DND-41 (cell line): ENCODE measurements around the gene TPRG1.

ENCODE experiments used
- EZH2 ChIP-seq: IDR thresholded peaks from 3 replicates; pipeline ENCODE4 v1.6.1; 2012; ENCODE audit warnings: borderline replicate concordance, low read depth, mild to moderate bottlenecking, moderate library complexity, low read length, inconsistent platforms; ENCODE audit not compliant: severe bottlenecking
- TF ChIP-seq, protein P1 (sequence below): IDR thresholded peaks from 2 replicates; pipeline ENCODE4 v1.5.1; 2012; ENCODE audit warnings: borderline replicate concordance, low read length, moderate library complexity, mild to moderate bottlenecking; ENCODE audit not compliant: poor library complexity, severe bottlenecking; ENCODE audit errors: extremely low read depth

DNA sequence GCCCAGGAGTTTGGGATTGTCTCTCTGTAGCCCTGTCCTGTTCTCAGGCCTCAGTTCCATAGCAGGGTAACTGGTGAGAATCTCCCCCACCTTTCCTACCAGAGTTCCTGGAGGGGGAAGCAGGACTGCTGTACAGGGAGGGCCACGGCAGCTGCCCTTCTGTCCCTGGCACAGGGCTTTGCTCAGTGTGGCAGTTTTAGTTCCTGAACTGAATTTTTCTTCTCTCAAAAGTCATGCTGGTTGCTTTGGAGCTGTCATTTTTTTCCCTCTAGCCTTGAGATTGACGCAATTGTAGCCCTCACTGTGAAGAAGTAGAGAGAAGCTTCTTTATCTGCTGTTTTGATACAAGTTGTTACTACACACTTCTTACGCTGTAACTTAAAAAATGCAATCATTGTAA, 55.5 kb downstream of the TPRG1 start:
- TF ChIP-seq, protein P1, sequence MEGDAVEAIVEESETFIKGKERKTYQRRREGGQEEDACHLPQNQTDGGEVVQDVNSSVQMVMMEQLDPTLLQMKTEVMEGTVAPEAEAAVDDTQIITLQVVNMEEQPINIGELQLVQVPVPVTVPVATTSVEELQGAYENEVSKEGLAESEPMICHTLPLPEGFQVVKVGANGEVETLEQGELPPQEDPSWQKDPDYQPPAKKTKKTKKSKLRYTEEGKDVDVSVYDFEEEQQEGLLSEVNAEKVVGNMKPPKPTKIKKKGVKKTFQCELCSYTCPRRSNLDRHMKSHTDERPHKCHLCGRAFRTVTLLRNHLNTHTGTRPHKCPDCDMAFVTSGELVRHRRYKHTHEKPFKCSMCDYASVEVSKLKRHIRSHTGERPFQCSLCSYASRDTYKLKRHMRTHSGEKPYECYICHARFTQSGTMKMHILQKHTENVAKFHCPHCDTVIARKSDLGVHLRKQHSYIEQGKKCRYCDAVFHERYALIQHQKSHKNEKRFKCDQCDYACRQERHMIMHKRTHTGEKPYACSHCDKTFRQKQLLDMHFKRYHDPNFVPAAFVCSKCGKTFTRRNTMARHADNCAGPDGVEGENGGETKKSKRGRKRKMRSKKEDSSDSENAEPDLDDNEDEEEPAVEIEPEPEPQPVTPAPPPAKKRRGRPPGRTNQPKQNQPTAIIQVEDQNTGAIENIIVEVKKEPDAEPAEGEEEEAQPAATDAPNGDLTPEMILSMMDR: no peak
- no peak for TF ChIP-seq EZH2
